Activated B cell treated with CpG ODN at 0.5 μM for 24 hours (primary cell): ENCODE measurements around the gene GLOD4. TPM values are rescaled to one million over a fixed set of nuclear protein-coding genes. Genes with fewer than 3 reads are reported as not detected.

Source experiments
- ATAC-seq: fragments of 200-7000 bp; cut with Tn5 transposase; one replicate; pipeline ENCODE4 v1.10.0; 2021; ENCODE audit warnings: low read depth, mild to moderate bottlenecking, moderate library complexity
- CTCF ChIA-PET: fragments of 350-600 bp; sonication (Branson Sonifier 250); formaldehyde crosslinking; loops from one replicate; lab custom pipeline; 2021; ENCODE audit warnings: antibody characterized with exemption; lab: Charles Lee
- POLR2A ChIA-PET: fragments of 350-600 bp; sonication (Branson Sonifier 250); formaldehyde crosslinking; loops from one replicate; lab custom pipeline; 2021; ENCODE audit warnings: antibody characterized with exemption; lab: Charles Lee
- DNase-seq: peaks from one replicate; pipeline ENCODE4 v3.0.0; 2022
- H3K27ac Mint-ChIP-seq: one replicate; pipeline ENCODE4 v1.8.0; 2020; ENCODE audit warnings: mixed read lengths
- H3K27me3 Mint-ChIP-seq: one replicate; pipeline ENCODE4 v1.8.0; 2021; ENCODE audit warnings: mixed read lengths
- H3K36me3 Mint-ChIP-seq: one replicate; pipeline ENCODE4 v1.8.0; 2021; ENCODE audit warnings: low read depth, mixed read lengths
- H3K4me1 Mint-ChIP-seq: one replicate; pipeline ENCODE4 v1.8.0; 2021; ENCODE audit warnings: mixed read lengths
- H3K4me3 Mint-ChIP-seq: one replicate; pipeline ENCODE4 v1.8.0; 2020; ENCODE audit warnings: mild to moderate bottlenecking, mixed read lengths
- H3K9me3 Mint-ChIP-seq: one replicate; pipeline ENCODE4 v1.8.0; 2020; ENCODE audit warnings: mixed read lengths
- CTCF ChIP-seq: fragments of 200-600 bp; IDR thresholded peaks from one replicate; pipeline ENCODE4 v1.8.0; 2022; ENCODE audit warnings: antibody characterized with exemption, mild to moderate bottlenecking
- intact Hi-C: fragments of 100-400 bp; cut with micrococcal nuclease; formaldehyde crosslinking; loops from one replicate; pipeline ENCODE4 v1.15.1; 2024
- total RNA-seq: library from RNA; stranded (reverse); gene quantifications from 2 replicates; pipeline ENCODE4 v1.2.3, GENCODE V29; 2022

The GLOD4 gene
- total RNA-seq, 1 donor from 2014 or later: 51.4 TPM

GRCh38 chr17:721540-721937 is 60.5 kb downstream of the GLOD4 start:
- H3K36me3 Mint-ChIP-seq: no peaks in the 10 kb centered on the region
- H3K4me3 Mint-ChIP-seq: no peak overlapping the region
- H3K4me1 Mint-ChIP-seq: peaks cover 3% of the 10 kb centered on the region
- intact Hi-C loops: no loop called here
- TF ChIP-seq CTCF: no peak
- no peaks in the 10 kb centered on the region for H3K9me3 Mint-ChIP-seq
- ATAC-seq (no peak), DNase-seq (no peak)
- no peak overlapping the region for H3K27ac Mint-ChIP-seq
- ChIA-PET POLR2A (no interaction called here), CTCF (no interaction called here)
- H3K27me3 Mint-ChIP-seq: no peaks in the 10 kb centered on the region

- H3K36me3 Mint-ChIP-seq: no peaks in the 10 kb centered on the region
- DNase-seq: no peak
- no peak for ATAC-seq
- ChIA-PET POLR2A (no interaction called here), CTCF (no interaction called here)
- no peaks in the 10 kb centered on the region for H3K27me3 Mint-ChIP-seq
- intact Hi-C loops: no loop called here
- H3K27ac Mint-ChIP-seq: no peak overlapping the region
- no peak overlapping the region for H3K4me3 Mint-ChIP-seq
- no peaks in the 10 kb centered on the region for H3K9me3 Mint-ChIP-seq
- peaks cover 3% of the 10 kb centered on the region for H3K4me1 Mint-ChIP-seq
- no peak for TF ChIP-seq CTCF
These were observed 61.2 kb downstream of the GLOD4 start for GRCh38 chr17:720706-721539.

GRCh38 chr17:718075-718474 is 64.0 kb downstream of the GLOD4 start:
- Mint-ChIP-seq H3K36me3 (peaks cover 7% of the 10 kb centered on the region), H3K27me3 (no peaks in the 10 kb centered on the region), H3K4me1 (peaks cover 18% of the 10 kb centered on the region), H3K4me3 (no peak overlapping the region), H3K27ac (no peak overlapping the region), H3K9me3 (no peaks in the 10 kb centered on the region)
- TF ChIP-seq CTCF: no peak
- ChIA-PET CTCF (interaction anchor here (1.5 to 1.9 kb wide), 2 partner anchors 18 to 306 kb away, joined by 3 to 4 read pairs; no protein-coding TSS in a partner anchor), POLR2A (interaction anchor here (0.7 kb wide), 1 partner anchor 9 kb away, joined by 8 read pairs; no protein-coding TSS in a partner anchor)
- DNase-seq (no peak), ATAC-seq (no peak)
- intact Hi-C loops: no loop called here

Other genes starting within 250 kb of the GLOD4 start
- gene VPS53, start 67.4 kb downstream of the GLOD4 start, total RNA-seq: 90.1 and 97.8 TPM in 2 replicates
- 2.8 and 3.1 TPM in 2 replicates for gene TLCD3A, start 49.7 kb downstream of the GLOD4 start, total RNA-seq
- gene GEMIN4, start 30.0 kb downstream of the GLOD4 start, total RNA-seq: 30.5 and 33.3 TPM in 2 replicates
- gene MRM3, start 73 bp upstream of the GLOD4 start, total RNA-seq: 23.3 and 26.3 TPM in 2 replicates
- 0.15 and 0.22 TPM in 2 replicates for gene NXN, start 197.5 kb upstream of the GLOD4 start, total RNA-seq
- 10.7 and 11.1 TPM in 2 replicates for gene TIMM22, start 214.8 kb upstream of the GLOD4 start, total RNA-seq